HTR-8/SVneo (cell line): ENCODE results near the gene PRAC1.
A peak's percentile ranks its signal among the peaks of the same experiment; 100 is the strongest.

Experiments used
- DNase-seq: peaks from one replicate; pipeline ENCODE4 v3.0.0; 2011; ENCODE audit warnings: low spot score, mixed read lengths; ENCODE audit not compliant: insufficient read length
- FAIRE-seq: peaks from 2 replicates; lab custom pipeline; 2011; peaks lifted over from hg19 to GRCh38; lab: Jason Lieb, UNC

The PRAC1 gene

GRCh38 chr17:48722201-48722907 lies at the start of gene PRAC1:
Gene PRAC1, minus strand, starts transcription at chr17:48722518. Its CDS starts 126 bp downstream, at chr17:48722392.
- DNase-seq (no peak), FAIRE-seq (no peak)

GRCh38 chr17:48770954-48771353 lies 48.6 kb upstream of the PRAC1 start:
- DNase-seq (no peak), FAIRE-seq (no peak)

GRCh38 chr17:48769009-48769675 lies 46.8 kb upstream of the PRAC1 start:
- DNase-seq, result no peak
- FAIRE-seq, result peak; percentile 42

- FAIRE-seq, result no peak
- DNase-seq, result no peak
These were observed 45.0 kb upstream of the PRAC1 start for GRCh38 chr17:48767263-48767774.

GRCh38 chr17:48761114-48761513 lies 38.8 kb upstream of the PRAC1 start:
- DNase-seq (no peak), FAIRE-seq (no peak)

GRCh38 chr17:48760411-48760810 lies 38.1 kb upstream of the PRAC1 start:
- FAIRE-seq (peak; percentile 40), DNase-seq (no peak)

- DNase-seq (no peak), FAIRE-seq (no peak)
These were observed 37.0 kb upstream of the PRAC1 start for GRCh38 chr17:48759288-48759687.

GRCh38 chr17:48757524-48757961 lies 35.2 kb upstream of the PRAC1 start:
- FAIRE-seq (peak; percentile 76), DNase-seq (no peak)

GRCh38 chr17:48756830-48757251 lies 34.5 kb upstream of the PRAC1 start:
- FAIRE-seq (no peak), DNase-seq (no peak)

- DNase-seq (no peak), FAIRE-seq (no peak)
These were observed 33.0 kb upstream of the PRAC1 start for GRCh38 chr17:48755356-48755755.

- FAIRE-seq (no peak), DNase-seq (no peak)
These were observed 32.4 kb upstream of the PRAC1 start for GRCh38 chr17:48754500-48755261.

- DNase-seq (peak; percentile 59), FAIRE-seq (peak; percentile 80)
These were observed 31.6 kb upstream of the PRAC1 start for GRCh38 chr17:48753794-48754499.

- FAIRE-seq (no peak), DNase-seq (no peak)
These were observed 30.3 kb upstream of the PRAC1 start for GRCh38 chr17:48752399-48753288.

GRCh38 chr17:48751733-48752398 lies 29.5 kb upstream of the PRAC1 start:
- no peak for DNase-seq
- FAIRE-seq, result peak; percentile 72

GRCh38 chr17:48751172-48751571 lies 28.9 kb upstream of the PRAC1 start:
- DNase-seq (peak; percentile 52), FAIRE-seq (peak; percentile 72)

GRCh38 chr17:48749621-48750553 lies 27.6 kb upstream of the PRAC1 start:
- DNase-seq (no peak), FAIRE-seq (no peak)

- FAIRE-seq (no peak), DNase-seq (no peak)
These were observed 26.6 kb upstream of the PRAC1 start for GRCh38 chr17:48748718-48749566.
